Keratinocyte (primary cell): ENCODE measurements around the gene ZNF768. TPM values are rescaled to one million over a fixed set of nuclear protein-coding genes. Genes with fewer than 3 reads are reported as not detected.

Experiments
- DNase-seq: peaks from one replicate; pipeline ENCODE4 v3.0.0-alpha.2; 2011; ENCODE audit warnings: low read depth, missing footprints, low spot score
- FAIRE-seq: peaks from 2 replicates; lab custom pipeline; 2011; peaks lifted over from hg19 to GRCh38; lab: Jason Lieb, UNC
- H2AFZ ChIP-seq: 2 replicates; pipeline ENCODE4 v1.6.0; 2012; ENCODE audit warnings: low read length, control low read depth, inconsistent platforms; ENCODE audit not compliant: control insufficient read depth
- H3K27ac ChIP-seq: 2 replicates; pipeline ENCODE4 v1.5.1; 2011; ENCODE audit warnings: low read length; ENCODE audit not compliant: control insufficient read depth, insufficient read depth
- H3K27me3 ChIP-seq: 3 replicates; pipeline ENCODE4 v1.6.0; 2011; ENCODE audit warnings: low read length; ENCODE audit not compliant: control insufficient read depth, insufficient read depth; ENCODE audit errors: extremely low read depth
- H3K36me3 ChIP-seq, 2 experiments: 2 replicates in 1 of 2; 3 replicates in 1 of 2; pipeline ENCODE4 v1.5.1; 2011; ENCODE audit warnings: low read length in 2 of 2, mild to moderate bottlenecking in 1 of 2; ENCODE audit not compliant: control insufficient read depth in 2 of 2, insufficient read depth in 2 of 2; ENCODE audit errors: extremely low read depth in 1 of 2
- H3K4me1 ChIP-seq: 3 replicates; pipeline ENCODE4 v1.5.1; 2011; ENCODE audit warnings: low read length; ENCODE audit not compliant: control insufficient read depth, insufficient read depth; ENCODE audit errors: extremely low read depth
- H3K4me2 ChIP-seq: 3 replicates; pipeline ENCODE4 v1.6.0; 2011; ENCODE audit warnings: low read depth, low read length; ENCODE audit not compliant: control insufficient read depth, insufficient read depth; ENCODE audit errors: extremely low read depth
- H3K4me3 ChIP-seq, 3 experiments: fragments of 200-600 bp in 1 of 3; sonication (generic) in 1 of 3; 2 replicates in 2 of 3; 3 replicates in 1 of 3; pipeline ENCODE4 v1.5.1; 2011 to 2016; ENCODE audit warnings: low read length in 3 of 3, mild to moderate bottlenecking in 3 of 3, control low read depth in 2 of 3, inconsistent platforms in 1 of 3, low read depth in 1 of 3, mixed read lengths in 1 of 3, mixed run types in 1 of 3, moderate library complexity in 1 of 3; ENCODE audit not compliant: control insufficient read depth in 2 of 3, insufficient read depth in 2 of 3; ENCODE audit errors: extremely low read depth in 1 of 3
- H3K79me2 ChIP-seq: 2 replicates; pipeline ENCODE4 v1.6.0; 2012; ENCODE audit warnings: low read length; ENCODE audit not compliant: control insufficient read depth, insufficient read depth
- H3K9ac ChIP-seq: 3 replicates; pipeline ENCODE4 v1.6.0; 2011; ENCODE audit warnings: low read length; ENCODE audit not compliant: control insufficient read depth, insufficient read depth; ENCODE audit errors: extremely low read depth
- H3K9me1 ChIP-seq: 3 replicates; pipeline ENCODE4 v1.6.0; 2011; ENCODE audit warnings: low read length; ENCODE audit not compliant: control insufficient read depth, insufficient read depth; ENCODE audit errors: extremely low read depth
- H3K9me3 ChIP-seq: 2 replicates; pipeline ENCODE4 v1.5.1; 2012; ENCODE audit warnings: low read depth, low read length; ENCODE audit not compliant: control insufficient read depth
- H4K20me1 ChIP-seq: 3 replicates; pipeline ENCODE4 v1.6.0; 2011; ENCODE audit warnings: low read length; ENCODE audit not compliant: control insufficient read depth, insufficient read depth; ENCODE audit errors: extremely low read depth
- EZH2 ChIP-seq: IDR thresholded peaks from one replicate; pipeline ENCODE4 v1.6.1; 2012; ENCODE audit warnings: inconsistent platforms, mild to moderate bottlenecking, low read length, moderate library complexity
- dilution Hi-C: fragments of 300-500 bp; cut with MboI; formaldehyde crosslinking; loops from one replicate; pipeline ENCODE4 v1.7.0; 2020; ENCODE audit warnings: low sequenced_read_pairs; ENCODE audit not compliant: extremely low pct_ligation_motif_present
- polyA plus RNA-seq, 5 experiments: library from polyadenylated mRNA; depleted of rRNA in 3 of 5; stranded (reverse) in 3 of 5; stranded (forward) in 1 of 5; unstranded in 1 of 5; fragments of >200 nt; gene quantifications; 1 replicate in 1 of 5; 2 replicates in 3 of 5; 3 replicates in 1 of 5; pipeline versions ENCODE4 v1.2.1 to v1.2.3, GENCODE V29; 2011 to 2012; ENCODE audit warnings: missing spikeins in 2 of 5, low read depth in 1 of 5, low replicate concordance in 1 of 5
- TF ChIP-seq, protein P1 (sequence below), 3 experiments: IDR thresholded peaks in 1 of 3; conservative IDR thresholded peaks in 1 of 3; optimal IDR thresholded peaks in 1 of 3; 2 replicates in 2 of 3; 3 replicates in 1 of 3; pipeline versions ENCODE3 to v1.5.1; 2011; ENCODE audit warnings: low read length in 3 of 3, mild to moderate bottlenecking in 3 of 3, moderate library complexity in 2 of 3, control low read depth in 1 of 3, inconsistent platforms in 1 of 3; ENCODE audit not compliant: insufficient read depth in 2 of 3; ENCODE audit errors: extremely low read depth in 1 of 3

ZNF768 gene
- polyA plus RNA-seq, 1 donor (not counting 4 experiments of a cell fraction or from before 2014, with no cell fraction given), result 10.9 TPM

DNA sequence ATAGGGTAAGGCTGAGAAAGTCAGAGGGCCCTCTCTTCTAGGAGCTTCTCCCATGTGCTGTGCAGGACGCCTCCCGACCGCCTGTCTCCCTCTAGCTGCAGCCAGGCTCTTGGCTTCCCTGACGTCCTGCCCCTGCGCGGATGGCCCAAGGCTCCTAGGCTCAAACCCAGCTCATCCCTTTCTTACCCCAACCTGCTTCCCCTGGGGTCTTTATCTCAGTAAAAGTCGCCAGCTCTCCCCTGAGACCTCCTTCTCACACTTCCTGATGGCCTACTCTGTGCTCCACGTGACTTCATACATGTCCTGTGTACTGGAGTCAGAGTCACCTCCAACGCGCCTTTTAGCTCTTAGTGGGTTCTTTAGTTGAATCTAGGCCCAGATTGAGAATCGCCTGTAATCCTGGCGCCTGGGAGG is 9.4 kb upstream of the ZNF768 start:
- Histone ChIP-seq H3K36me3 (no peaks in the 10 kb centered on the region), H3K4me1 (peaks cover 11% of the 10 kb centered on the region), H3K27ac (peak overlapping the region; percentile 95), H3K4me3 (peak overlapping the region; percentile 52 to 95 (median 88)), H3K4me2 (peak overlapping the region; percentile 97), H4K20me1 (no peaks in the 10 kb centered on the region), H3K9me3 (no peaks in the 10 kb centered on the region), H3K27me3 (no peaks in the 10 kb centered on the region), H3K9ac (peak overlapping the region; percentile 96), H3K9me1 (no peaks in the 10 kb centered on the region), H2AFZ (peak overlapping the region; percentile 72), H3K79me2 (peaks cover 11% of the 10 kb centered on the region)
- FAIRE-seq (no peak), DNase-seq (no peak)
- dilution Hi-C loops, result no loop called here
- TF ChIP-seq, protein P1, sequence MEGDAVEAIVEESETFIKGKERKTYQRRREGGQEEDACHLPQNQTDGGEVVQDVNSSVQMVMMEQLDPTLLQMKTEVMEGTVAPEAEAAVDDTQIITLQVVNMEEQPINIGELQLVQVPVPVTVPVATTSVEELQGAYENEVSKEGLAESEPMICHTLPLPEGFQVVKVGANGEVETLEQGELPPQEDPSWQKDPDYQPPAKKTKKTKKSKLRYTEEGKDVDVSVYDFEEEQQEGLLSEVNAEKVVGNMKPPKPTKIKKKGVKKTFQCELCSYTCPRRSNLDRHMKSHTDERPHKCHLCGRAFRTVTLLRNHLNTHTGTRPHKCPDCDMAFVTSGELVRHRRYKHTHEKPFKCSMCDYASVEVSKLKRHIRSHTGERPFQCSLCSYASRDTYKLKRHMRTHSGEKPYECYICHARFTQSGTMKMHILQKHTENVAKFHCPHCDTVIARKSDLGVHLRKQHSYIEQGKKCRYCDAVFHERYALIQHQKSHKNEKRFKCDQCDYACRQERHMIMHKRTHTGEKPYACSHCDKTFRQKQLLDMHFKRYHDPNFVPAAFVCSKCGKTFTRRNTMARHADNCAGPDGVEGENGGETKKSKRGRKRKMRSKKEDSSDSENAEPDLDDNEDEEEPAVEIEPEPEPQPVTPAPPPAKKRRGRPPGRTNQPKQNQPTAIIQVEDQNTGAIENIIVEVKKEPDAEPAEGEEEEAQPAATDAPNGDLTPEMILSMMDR (optimal IDR thresholded peaks at IDR 0.05 in 1 of 3, IDR thresholded peaks at IDR 0.05 in 1 of 3, conservative IDR thresholded peaks at IDR 0.05 in 1 of 3; ENCODE audit: extremely low read depth in 1 of 3, insufficient read depth in 2 of 3, low read length in 3 of 3), result peak; percentile 69 to 95 (median 74)
- TF ChIP-seq EZH2, result no peak

DNA sequence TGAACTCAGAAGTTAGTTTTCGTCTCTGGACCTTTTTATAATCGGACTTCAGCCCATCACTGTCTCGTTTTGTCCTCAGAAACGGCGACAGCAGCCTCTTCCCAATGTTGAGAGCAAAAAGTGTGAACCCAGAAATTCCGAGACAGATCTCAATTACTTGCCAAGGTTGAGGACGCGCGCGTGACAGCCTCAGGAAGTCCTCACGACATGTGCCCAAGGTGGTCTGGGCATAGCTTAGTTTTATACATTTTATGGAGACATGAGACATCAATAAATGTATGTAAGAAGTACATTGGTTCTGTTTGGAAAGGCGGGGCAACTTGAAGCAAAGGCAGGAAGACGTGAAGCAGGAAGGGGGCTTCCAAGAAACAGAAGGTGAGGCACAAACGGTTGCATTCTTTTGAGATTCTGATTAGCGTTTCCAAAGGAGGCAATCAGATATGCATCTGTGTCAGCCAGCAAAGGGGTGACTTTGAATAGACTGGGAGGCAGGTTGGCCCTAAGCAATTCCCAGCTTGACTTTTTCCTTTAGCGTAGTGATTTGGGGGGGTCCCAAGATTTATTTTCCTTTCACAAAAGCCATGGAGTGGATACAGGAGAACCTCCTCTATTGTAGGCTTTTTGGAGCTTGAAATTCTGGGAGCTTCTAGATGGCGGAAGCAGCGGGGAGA is 8.9 kb upstream of the ZNF768 start:
- no peaks in the 10 kb centered on the region for H3K9me3 ChIP-seq
- H3K36me3 ChIP-seq, result no peaks in the 10 kb centered on the region
- H3K4me3 ChIP-seq, result peak overlapping the region; percentile 52 to 95 (median 88)
- dilution Hi-C loops, result no loop called here
- peak overlapping the region; percentile 94 for H2AFZ ChIP-seq
- peaks cover 11% of the 10 kb centered on the region for H3K4me1 ChIP-seq
- TF ChIP-seq, protein P1 (optimal IDR thresholded peaks at IDR 0.05 in 1 of 3, IDR thresholded peaks at IDR 0.05 in 1 of 3, conservative IDR thresholded peaks at IDR 0.05 in 1 of 3; ENCODE audit: extremely low read depth in 1 of 3, insufficient read depth in 2 of 3, low read length in 3 of 3), result no peak
- TF ChIP-seq EZH2, result no peak
- no peaks in the 10 kb centered on the region for H3K9me1 ChIP-seq
- H3K4me2 ChIP-seq, result peak overlapping the region; percentile 97
- DNase-seq, result no peak
- H3K9ac ChIP-seq, result peak overlapping the region; percentile 96
- H3K27me3 ChIP-seq, result no peaks in the 10 kb centered on the region
- H4K20me1 ChIP-seq, result no peaks in the 10 kb centered on the region
- H3K27ac ChIP-seq, result peak overlapping the region; percentile 95
- FAIRE-seq, result no peak
- peaks cover 11% of the 10 kb centered on the region for H3K79me2 ChIP-seq
